Measurements from ENCODE around the gene CEPT1. TPM values are rescaled to one million over a fixed set of nuclear protein-coding genes. Genes with fewer than 3 reads are reported as not detected.

CEPT1 gene
- total and polyA plus RNA-seq, 10 donors: 61.1 to 140 (median 95.2) TPM

- H3K4me3 ChIP-seq: peak overlapping the region; percentile 58 to 88 (median 79)
- H3K27ac ChIP-seq: peak overlapping the region; percentile 96 to 100 (median 98)
- intact Hi-C loops (cut with DNase I; ENCODE audit: low total_unique reads): no loop called here
- peaks cover 36 to 82% (median 64%) of the 10 kb centered on the region in 6 donors for H3K4me1 ChIP-seq
- no peaks in the 10 kb centered on the region for H3K9me3 ChIP-seq
- H3K27me3 ChIP-seq (replicated peaks in 1 of 7): no peaks in the 10 kb centered on the region
- TF ChIP-seq POLR2AphosphoS5 (IDR thresholded peaks at IDR 0.05) (peak; percentile 90 to 94 (median 91)), CTCF (IDR thresholded peaks at IDR 0.05 in 8 of 11, conservative IDR thresholded peaks at IDR 0.05 in 3 of 11) (peak in 2 of 11 experiments; percentile 21 to 32), POLR2A (IDR thresholded peaks at IDR 0.05) (peak in 2 of 3 donors; percentile 45 to 80)
- DNase-seq: peak; percentile 98
- H3K36me3 ChIP-seq: peaks cover 0 to 9% (median 0%) of the 10 kb centered on the region in 6 donors
- WGBS, 5 donors: 2 to 11% (median 3%) methylated on average over 15 to 61 of the region's 61 CpGs
These were observed 64.4 kb downstream of the CEPT1 start for GRCh38 chr1:111204201-111204982.

DNA sequence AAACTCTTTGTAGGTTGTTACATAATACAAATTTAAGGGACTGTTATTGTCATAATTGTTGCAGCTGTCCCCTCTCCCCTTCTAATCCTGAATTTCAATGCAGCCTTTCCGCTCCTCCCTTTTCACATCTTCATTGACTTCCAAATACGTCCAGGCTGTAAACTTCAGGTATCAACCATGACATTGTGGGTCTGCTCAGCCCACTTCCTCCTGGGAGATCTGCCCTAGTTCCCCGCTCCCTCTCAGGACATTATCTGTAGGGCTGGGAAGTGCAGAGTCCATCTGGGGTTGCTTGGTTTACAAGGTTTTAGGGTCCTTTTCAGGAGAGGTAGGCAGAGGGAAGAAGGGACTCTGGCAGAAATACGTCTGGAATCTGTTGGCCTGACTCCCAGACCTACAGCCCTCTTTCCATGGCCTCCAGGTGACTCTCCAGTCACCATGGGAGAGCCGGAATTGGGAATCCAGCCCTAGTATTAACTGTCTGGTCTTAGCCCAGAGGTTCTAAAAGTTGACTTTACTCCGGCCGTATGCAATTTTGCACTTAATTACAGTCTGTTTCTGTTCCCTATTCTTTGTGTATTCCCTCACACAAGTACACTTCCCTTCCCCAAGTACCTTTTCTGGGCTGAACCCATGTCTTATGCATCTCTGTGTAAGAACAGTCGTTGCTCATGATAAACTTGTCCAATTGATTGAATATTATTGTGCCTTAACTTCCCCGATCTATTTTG lies 65.1 kb downstream of the CEPT1 start:
- intact Hi-C loops (cut with DNase I; ENCODE audit: low total_unique reads): no loop called here
- Histone ChIP-seq H3K4me3 (peak overlapping the region in 6 of 8 donors; percentile 60 to 88 (median 79)), H3K4me1 (peaks cover 36 to 75% (median 57%) of the 10 kb centered on the region in 6 donors), H3K36me3 (peaks cover 0 to 1% (median 0%) of the 10 kb centered on the region in 6 donors), H3K27ac (peak overlapping the region; percentile 96 to 100 (median 98)), H3K9me3 (no peaks in the 10 kb centered on the region), H3K27me3 (replicated peaks in 1 of 7) (no peaks in the 10 kb centered on the region)
- TF ChIP-seq POLR2A (IDR thresholded peaks at IDR 0.05) (no peak), POLR2AphosphoS5 (IDR thresholded peaks at IDR 0.05) (no peak)
- WGBS, 5 donors: 43 to 59% (median 45%) methylated on average over 9 of the region's 9 CpGs
- DNase-seq: no peak

DNA sequence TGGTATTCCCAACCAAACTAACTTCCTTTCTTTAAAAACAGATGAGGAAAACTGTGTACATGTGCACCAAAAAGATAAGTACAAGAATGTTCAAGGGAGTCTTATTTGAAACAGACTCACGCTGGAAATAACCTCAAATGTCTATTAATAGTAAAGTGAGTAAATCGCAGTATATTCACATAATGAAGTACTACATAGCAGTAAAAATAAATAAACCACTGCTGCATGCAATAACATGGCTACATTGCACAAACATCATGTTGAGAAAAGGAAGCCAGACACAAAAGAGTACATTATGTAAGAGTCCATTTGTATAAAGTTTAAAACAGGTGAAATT lies 65.7 kb downstream of the CEPT1 start:
- no peak for DNase-seq
- peaks cover 32 to 70% (median 52%) of the 10 kb centered on the region in 6 donors for H3K4me1 ChIP-seq
- H3K36me3 ChIP-seq: no peaks in the 10 kb centered on the region
- intact Hi-C loops (cut with DNase I; ENCODE audit: low total_unique reads): no loop called here
- peak overlapping the region in 7 of 8 donors; percentile 96 to 100 (median 98) for H3K27ac ChIP-seq
- H3K4me3 ChIP-seq: peak overlapping the region in 1 of 8 donors; percentile 88
- 18 to 35% (median 30%) methylated on average over 2 of the region's 2 CpGs for WGBS, 5 donors
- no peaks in the 10 kb centered on the region for H3K9me3 ChIP-seq
- no peak for TF ChIP-seq POLR2AphosphoS5 (IDR thresholded peaks at IDR 0.05)
- H3K27me3 ChIP-seq (replicated peaks in 1 of 7): no peaks in the 10 kb centered on the region

GRCh38 chr1:111208921-111209320 lies 68.9 kb downstream of the CEPT1 start:
- no peak for DNase-seq
- 56 to 78% (median 67%) methylated on average over 1 of the region's 1 CpG for WGBS, 5 donors
- no peaks in the 10 kb centered on the region for H3K9me3 ChIP-seq
- H3K27me3 ChIP-seq (replicated peaks in 1 of 7): no peaks in the 10 kb centered on the region
- H3K27ac ChIP-seq: no peak overlapping the region
- no peak overlapping the region for H3K4me3 ChIP-seq
- intact Hi-C loops (cut with DNase I; ENCODE audit: low total_unique reads): no loop called here
- no peaks in the 10 kb centered on the region for H3K36me3 ChIP-seq
- peaks cover 18 to 64% (median 35%) of the 10 kb centered on the region in 6 donors for H3K4me1 ChIP-seq
- TF ChIP-seq POLR2A (IDR thresholded peaks at IDR 0.05) (no peak), POLR2AphosphoS5 (IDR thresholded peaks at IDR 0.05) (no peak), CTCF (IDR thresholded peaks at IDR 0.05 in 8 of 11, conservative IDR thresholded peaks at IDR 0.05 in 3 of 11) (no peak)

DNA sequence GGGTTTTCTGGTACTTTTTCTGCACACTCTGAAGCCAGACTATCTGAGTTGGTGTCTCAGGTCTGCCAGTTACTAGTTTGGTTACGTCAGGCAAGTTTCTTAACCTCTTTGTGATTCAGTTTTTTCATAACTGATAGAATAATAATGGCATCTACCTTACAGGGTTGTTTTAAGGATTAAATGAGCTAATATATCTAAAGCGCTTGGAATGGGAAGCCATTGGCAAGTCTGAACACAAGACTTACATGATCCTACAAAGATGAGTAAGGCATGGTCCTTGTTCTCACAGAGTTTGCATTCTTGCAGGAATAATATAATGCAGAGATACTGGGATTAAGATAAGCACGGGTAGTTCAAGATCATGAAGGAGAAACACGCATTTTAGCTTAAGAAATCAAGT lies 69.6 kb downstream of the CEPT1 start:
- Histone ChIP-seq H3K4me1 (peaks cover 23 to 66% (median 38%) of the 10 kb centered on the region in 6 donors), H3K36me3 (no peaks in the 10 kb centered on the region), H3K4me3 (no peak overlapping the region), H3K27ac (no peak overlapping the region), H3K27me3 (replicated peaks in 1 of 7) (no peaks in the 10 kb centered on the region), H3K9me3 (no peaks in the 10 kb centered on the region)
- TF ChIP-seq CTCF (IDR thresholded peaks at IDR 0.05 in 8 of 11, conservative IDR thresholded peaks at IDR 0.05 in 3 of 11) (no peak), POLR2A (IDR thresholded peaks at IDR 0.05) (no peak), POLR2AphosphoS5 (IDR thresholded peaks at IDR 0.05) (no peak)
- DNase-seq: no peak
- 78 to 96% (median 91%) methylated on average over 4 of the region's 4 CpGs for WGBS, 5 donors
- intact Hi-C loops (cut with DNase I; ENCODE audit: low total_unique reads): no loop called here
